ENCODE data around the gene MKLN1.

DNA sequence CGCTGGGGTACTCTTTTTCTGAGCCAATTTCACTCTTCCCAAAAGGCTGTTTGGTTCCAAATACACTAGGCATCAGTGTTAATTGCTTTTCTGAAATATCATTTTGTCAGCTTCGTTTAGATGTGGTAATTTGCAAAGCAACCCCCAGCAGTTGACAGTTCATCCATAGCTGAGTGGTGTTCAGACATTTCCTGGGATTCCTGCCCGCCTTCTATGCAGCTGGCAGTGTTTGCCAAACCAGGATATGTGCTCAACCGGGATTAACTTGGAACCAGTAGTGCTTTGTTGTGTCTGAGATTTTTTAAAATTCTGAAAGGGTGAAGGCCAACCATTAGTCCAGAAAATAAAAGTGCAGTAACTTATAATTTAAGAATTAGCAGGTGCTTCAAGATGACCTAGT lies 25.2 kb upstream of the MKLN1 start:
- TF ChIP-seq KDM1A (IDR thresholded peaks at IDR 0.05; ENCODE audit: low read depth) (no peak), CTCF (IDR thresholded peaks at IDR 0.05) (no peak), MAFK (IDR thresholded peaks at IDR 0.05; ENCODE audit: partially characterized antibody) (no peak), JUN (IDR thresholded peaks at IDR 0.05) (no peak), ESRRA (IDR thresholded peaks at IDR 0.05; ENCODE audit: borderline replicate concordance, low read length) (no peak), POLR2A (IDR thresholded peaks at IDR 0.05; ENCODE audit: low read length) (no peak), HOXA7 (CRISPR knock-in tag; IDR thresholded peaks at IDR 0.05) (no peak), BHLHE40 (IDR thresholded peaks at IDR 0.05; ENCODE audit: low read depth, low read length) (no peak), CHD4 (IDR thresholded peaks at IDR 0.05; ENCODE audit: borderline replicate concordance) (no peak), EP300 (IDR thresholded peaks at IDR 0.05) (no peak), MAZ (IDR thresholded peaks at IDR 0.05; ENCODE audit: borderline replicate concordance, low read depth, low read length) (no peak)
- TF ChIP-seq, protein P1, sequence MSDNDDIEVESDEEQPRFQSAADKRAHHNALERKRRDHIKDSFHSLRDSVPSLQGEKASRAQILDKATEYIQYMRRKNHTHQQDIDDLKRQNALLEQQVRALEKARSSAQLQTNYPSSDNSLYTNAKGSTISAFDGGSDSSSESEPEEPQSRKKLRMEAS (IDR thresholded peaks at IDR 0.05), result no peak
